Testis (tissue), 2 donors: ENCODE measurements around the gene RNH1.

ENCODE experiments used
- CTCF ChIP-seq, 3 experiments: fragments of 450-650 bp in 2 of 3; fragments of 200-600 bp in 1 of 3; sonication (generic) in 1 of 3; IDR thresholded peaks; one replicate each; pipeline ENCODE4 v1.5.1; 2016 to 2019; ENCODE audit warnings: antibody characterized with exemption in 3 of 3, mild to moderate bottlenecking in 2 of 3, moderate library complexity in 1 of 3
- POLR2A ChIP-seq: fragments of 450-650 bp; IDR thresholded peaks from one replicate; pipeline ENCODE4 v1.6.1; 2017; ENCODE audit warnings: antibody characterized with exemption, mild to moderate bottlenecking, moderate library complexity

DNA sequence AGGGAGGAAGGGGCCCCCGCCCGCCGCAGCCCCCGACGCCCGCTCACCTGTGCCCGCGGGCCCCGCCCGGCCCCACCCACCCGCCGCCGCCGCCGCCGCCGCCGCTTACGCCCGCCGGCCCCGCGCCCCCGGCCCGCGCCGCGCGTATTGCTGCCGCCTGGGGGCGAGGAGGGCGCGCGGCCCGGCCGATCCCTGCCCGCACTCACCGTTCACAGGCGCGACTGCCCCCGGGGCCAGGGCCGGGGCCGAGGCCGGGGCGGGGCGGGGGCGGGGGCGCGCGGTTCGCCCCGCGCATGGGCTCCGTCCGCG is 28.1 kb upstream of the RNH1 start:
- TF ChIP-seq CTCF (IDR thresholded peaks at IDR 0.05) (no peak), POLR2A (no peak)
